HG03064 (cell line): ENCODE measurements around the gene GNAI1.

Source experiments
- ATAC-seq: cut with Tn5 transposase; IDR thresholded peaks from one replicate; pipeline ENCODE4 v1.9.1; 2021; ENCODE audit warnings: low read depth; ENCODE audit not compliant: unreplicated experiment

Gene GNAI1

GRCh38 chr7:80204919-80205318 lies 70.3 kb downstream of the GNAI1 start:
- no peak for ATAC-seq

- ATAC-seq, result peak; percentile 57
Measured at GRCh38 chr7:80206763-80207162, 72.1 kb downstream of the GNAI1 start.

GRCh38 chr7:80207501-80207900 lies 72.9 kb downstream of the GNAI1 start:
- ATAC-seq, result no peak

- ATAC-seq, result no peak
Measured at GRCh38 chr7:80208700-80209099, 74.1 kb downstream of the GNAI1 start.

- no peak for ATAC-seq
Measured at GRCh38 chr7:80210400-80210799, 75.8 kb downstream of the GNAI1 start.

GRCh38 chr7:80213814-80214213 lies 79.2 kb downstream of the GNAI1 start:
- ATAC-seq, result no peak

GRCh38 chr7:80215734-80216133 lies 81.1 kb downstream of the GNAI1 start:
- ATAC-seq, result no peak

- ATAC-seq, result no peak
Measured at GRCh38 chr7:80216996-80217842, 82.6 kb downstream of the GNAI1 start.

GRCh38 chr7:80218723-80219122 lies 84.1 kb downstream of the GNAI1 start:
- no peak for ATAC-seq

- no peak for ATAC-seq
Measured at GRCh38 chr7:80220022-80220634, 85.5 kb downstream of the GNAI1 start.

GRCh38 chr7:80224415-80224814 lies 89.8 kb downstream of the GNAI1 start:
- no peak for ATAC-seq

- no peak for ATAC-seq
Measured at GRCh38 chr7:80225361-80225760, 90.7 kb downstream of the GNAI1 start.

- no peak for ATAC-seq
Measured at GRCh38 chr7:80226629-80227028, 92.0 kb downstream of the GNAI1 start.

GRCh38 chr7:80230327-80230726 lies 95.7 kb downstream of the GNAI1 start:
- ATAC-seq, result no peak

- no peak for ATAC-seq
Measured at GRCh38 chr7:80231707-80232106, 97.1 kb downstream of the GNAI1 start.

GRCh38 chr7:80232979-80233724 lies 98.5 kb downstream of the GNAI1 start:
- ATAC-seq, result no peak

- no peak for ATAC-seq
Measured at GRCh38 chr7:80235334-80235733, 100.7 kb downstream of the GNAI1 start.

GRCh38 chr7:80236681-80237080 lies 102.0 kb downstream of the GNAI1 start:
- ATAC-seq, result no peak

GRCh38 chr7:80240265-80241025 lies 105.8 kb downstream of the GNAI1 start:
- no peak for ATAC-seq

GRCh38 chr7:80241671-80242070 lies 107.0 kb downstream of the GNAI1 start:
- ATAC-seq, result no peak

GRCh38 chr7:80243425-80243824 lies 108.8 kb downstream of the GNAI1 start:
- ATAC-seq, result no peak
